Left lobe of liver (tissue), 2 donors: ENCODE results near the gene G2E3. TPM values are rescaled to one million over a fixed set of nuclear protein-coding genes. Genes with fewer than 3 reads are reported as not detected.
"Not testable (repeated sequence)": the region's sequence is repeated elsewhere in the genome, so short reads cannot be mapped to it uniquely, and the experiment has no call there.

Experiments
- ATAC-seq: fragments of 200-7000 bp; cut with Tn5 transposase; one replicate; pipeline ENCODE4 v1.9.1; 2020; ENCODE audit warnings: mild to moderate bottlenecking, moderate library complexity
- DNase-seq: peaks from one replicate; pipeline ENCODE4 v3.0.0-alpha.2; 2020; ENCODE audit warnings: low spot score
- total RNA-seq: library from RNA; stranded (reverse); gene quantifications from one replicate; pipeline ENCODE4 v1.2.1, GENCODE V29; 2021
- donor health status: DM: no; HTN: no; CAD: no; lungs with moderate emphysema.
- donor health status: DM: no; HTN: yes; CAD: no.

G2E3 gene
- 4.6 TPM for total RNA-seq

GRCh38 chr14:30558675-30559555 lies at the start of gene G2E3:
G2E3 (plus strand) TSS chr14:30559158; CDS start chr14:30581080, 21,922 bp downstream.
- ATAC-seq (peak; percentile 100), DNase-seq (peak; percentile 87)

- DNase-seq (no peak), ATAC-seq (no peak)
Observed at GRCh38 chr14:30517737-30518136, 41.2 kb upstream of the G2E3 start.

DNA sequence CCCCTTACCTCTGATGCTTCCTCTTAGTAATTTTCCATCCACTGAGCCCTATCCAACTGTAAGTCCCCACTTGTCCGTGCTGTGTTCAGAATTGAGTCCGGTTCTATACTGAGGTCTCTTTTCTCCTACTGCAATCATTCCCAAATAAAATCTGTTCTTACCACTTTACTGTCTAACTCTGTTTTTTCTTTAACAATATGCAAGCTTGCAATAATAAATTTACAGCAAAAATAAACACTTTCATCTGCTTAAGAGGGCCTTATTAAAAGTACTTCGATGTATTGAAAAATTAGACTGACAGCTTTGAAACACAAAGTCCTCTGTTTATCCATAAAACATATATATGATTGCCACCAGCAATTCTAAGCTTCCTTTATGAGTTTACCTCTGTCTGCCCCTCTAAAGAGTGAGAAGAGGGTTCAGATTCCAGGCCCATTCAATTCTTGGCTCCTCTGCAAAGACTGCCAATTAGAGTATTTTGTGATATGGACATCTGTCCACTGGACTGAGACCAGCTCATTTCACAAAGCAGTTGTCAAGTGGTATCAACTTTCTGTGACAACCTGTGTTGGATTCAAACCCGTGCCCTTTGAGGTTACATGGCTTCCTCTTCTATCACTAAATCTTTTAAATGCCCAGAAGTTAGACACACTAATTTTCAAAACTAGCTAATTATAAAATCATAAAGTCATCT lies 39.9 kb upstream of the G2E3 start:
- no peak for DNase-seq
- no peak for ATAC-seq

DNA sequence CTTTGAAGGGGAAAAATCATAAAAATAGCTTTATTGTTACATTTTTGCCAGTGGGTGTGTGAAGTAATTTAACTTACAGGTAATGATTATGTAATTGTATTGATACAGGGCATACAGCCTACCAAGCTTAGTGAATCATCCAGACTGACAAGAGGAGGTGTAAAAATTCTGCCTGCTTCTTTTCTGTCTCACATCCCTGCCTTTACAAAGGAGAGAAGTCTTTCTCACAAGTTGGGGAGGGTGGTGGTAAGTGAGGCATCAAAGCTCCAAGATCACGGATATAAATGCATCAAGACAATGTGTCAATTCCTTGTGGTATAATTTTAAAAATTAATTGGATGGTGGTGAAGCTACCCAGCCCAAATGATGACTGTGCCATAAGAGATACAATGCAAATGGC lies 39.0 kb upstream of the G2E3 start:
- ATAC-seq (no peak), DNase-seq (no peak)

- DNase-seq = no peak
- no peak for ATAC-seq
Observed at GRCh38 chr14:30520536-30520935, 38.4 kb upstream of the G2E3 start.

DNA sequence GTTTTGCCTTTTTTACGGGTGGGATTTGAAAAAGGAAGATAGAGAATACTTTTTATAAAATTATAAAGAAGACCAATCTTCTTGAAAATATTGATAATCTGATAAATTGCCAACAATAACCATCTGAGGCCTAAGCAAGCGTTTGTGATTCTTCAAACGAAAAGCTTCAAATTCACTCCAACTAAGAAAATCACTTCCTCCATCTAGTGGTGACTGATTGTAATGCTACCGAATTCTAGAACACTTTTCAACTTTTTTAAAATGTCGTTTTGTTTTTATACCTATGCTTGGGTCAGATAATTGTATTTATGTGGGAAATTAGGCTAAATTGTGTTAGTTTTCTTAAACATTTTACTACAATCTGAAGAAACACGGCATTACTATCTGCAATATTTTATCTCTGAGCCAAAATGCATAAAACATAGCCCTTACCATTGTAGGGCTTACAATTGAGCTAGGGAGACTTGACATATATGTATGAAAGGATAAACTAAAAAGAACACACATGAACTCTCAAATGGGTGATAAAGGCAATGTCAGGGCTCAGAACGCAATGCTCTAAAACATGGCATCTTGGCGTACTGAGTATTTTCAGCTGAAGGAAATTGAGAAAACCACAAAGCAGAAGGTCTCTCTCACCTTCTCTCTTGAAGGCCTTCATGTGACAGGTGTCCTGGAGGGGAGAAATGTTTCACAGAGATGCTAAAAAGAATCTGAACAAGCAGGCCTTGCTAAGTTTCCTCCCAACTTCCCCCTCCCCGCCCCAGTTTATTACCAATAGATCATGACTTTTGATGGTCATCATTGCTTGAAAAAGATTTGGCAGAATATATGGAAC lies 36.8 kb upstream of the G2E3 start:
- no peak for DNase-seq
- ATAC-seq = peak; percentile 80

DNA sequence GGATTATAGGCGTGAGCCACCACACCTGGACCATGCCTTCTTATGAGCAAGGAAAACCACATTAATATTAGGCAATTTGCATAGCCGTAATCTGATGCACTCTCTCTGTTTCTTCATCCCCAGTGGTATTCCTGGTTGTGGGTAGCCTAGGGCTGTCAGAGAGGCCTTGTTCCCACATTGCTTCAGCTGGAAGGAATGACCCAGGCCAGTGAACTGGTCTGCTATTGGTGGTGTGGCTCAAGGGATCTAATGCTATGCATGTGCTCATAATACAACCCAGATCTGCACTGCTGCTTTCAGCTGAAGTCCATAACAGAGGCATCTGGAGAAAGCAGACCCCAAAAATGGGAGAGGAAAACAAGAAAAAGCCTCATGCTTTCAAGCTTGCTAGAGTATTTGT lies 33.1 kb upstream of the G2E3 start:
- no peak for DNase-seq
- no peak for ATAC-seq

DNA sequence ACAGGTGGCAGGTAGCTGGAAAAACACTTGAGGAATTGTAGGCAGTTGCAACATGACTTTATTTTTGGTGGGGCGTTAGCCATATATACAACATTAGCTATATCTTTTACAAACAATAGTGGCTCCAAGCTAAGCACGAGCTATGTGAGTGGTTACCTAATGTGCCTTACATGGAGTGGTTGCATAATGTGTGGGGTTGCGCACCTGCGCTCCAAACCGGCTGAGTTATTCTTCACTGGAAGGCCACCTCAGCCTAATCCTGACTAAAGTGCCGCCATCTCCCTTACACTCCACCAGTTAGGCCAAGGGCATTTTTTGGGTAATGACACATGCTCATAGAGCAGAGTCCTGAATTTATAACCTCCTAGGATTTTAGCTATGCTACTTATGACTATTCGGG lies 31.8 kb upstream of the G2E3 start:
- DNase-seq (no peak), ATAC-seq (no peak)

- DNase-seq = no peak
- no peak for ATAC-seq
Observed at GRCh38 chr14:30528119-30528518, 30.8 kb upstream of the G2E3 start.

DNA sequence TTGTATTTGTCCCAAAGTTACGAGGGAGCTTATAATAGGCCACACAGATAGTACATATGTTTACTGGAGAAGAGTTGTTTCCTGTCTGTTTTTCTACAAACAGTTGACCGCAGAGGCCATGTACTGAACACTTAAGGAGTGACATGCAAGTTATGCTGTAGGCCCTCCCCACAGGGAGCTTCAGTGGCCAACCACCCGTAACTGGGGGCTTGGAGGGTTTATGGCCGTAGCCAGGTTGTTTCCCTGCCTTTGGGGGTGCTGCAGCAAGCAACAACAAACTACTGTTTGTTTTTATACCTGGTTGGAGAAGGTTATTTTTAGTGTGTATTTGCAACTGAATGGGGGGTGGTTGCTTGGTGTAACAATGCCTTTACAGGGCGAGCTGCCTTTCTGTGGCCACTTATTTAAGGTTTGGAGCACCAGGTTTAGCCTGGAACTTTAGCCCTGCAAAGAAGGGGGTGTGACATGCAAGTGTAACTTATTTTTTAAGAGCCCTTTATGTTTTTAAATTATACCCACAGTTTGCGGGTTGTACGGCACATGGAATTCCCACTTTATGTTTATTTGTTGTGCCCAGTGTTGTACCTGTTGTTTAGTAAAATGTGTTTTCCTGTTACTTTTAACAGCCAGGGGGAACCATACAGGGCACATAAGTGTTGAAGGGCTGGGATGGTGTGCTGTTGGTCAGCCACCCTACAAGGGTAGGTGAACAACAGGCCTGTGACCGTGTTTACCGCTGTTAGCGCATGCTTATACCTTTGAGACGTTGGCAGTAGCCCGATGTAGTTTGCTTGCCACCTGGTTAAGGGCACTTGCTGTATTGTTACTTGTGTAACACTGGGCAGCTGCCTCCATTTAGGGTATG lies 29.9 kb upstream of the G2E3 start:
- DNase-seq (no peak), ATAC-seq (no peak)

- DNase-seq (no peak), ATAC-seq (peak; percentile 80)
Observed at GRCh38 chr14:30532264-30532663, 26.7 kb upstream of the G2E3 start.

DNA sequence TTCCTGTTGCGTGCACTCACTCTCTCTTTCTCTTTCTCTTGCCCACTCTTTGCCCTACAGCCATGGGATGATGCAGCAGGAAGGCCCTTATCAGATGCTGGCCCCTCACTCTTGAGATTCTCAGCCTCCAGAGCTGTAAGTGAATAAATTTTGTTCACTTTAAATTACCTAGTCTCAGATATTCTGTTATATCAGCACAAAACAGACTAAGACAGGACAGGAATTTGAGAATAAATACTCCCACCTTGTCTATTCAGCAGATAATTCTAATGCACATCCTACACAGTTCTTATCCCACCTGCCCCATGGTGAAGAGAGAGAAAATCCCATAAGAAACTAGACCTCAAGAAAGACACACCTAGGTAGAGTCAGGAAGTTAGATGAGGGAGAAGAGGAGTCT lies 25.8 kb upstream of the G2E3 start:
- ATAC-seq (no peak), DNase-seq (no peak)

DNA sequence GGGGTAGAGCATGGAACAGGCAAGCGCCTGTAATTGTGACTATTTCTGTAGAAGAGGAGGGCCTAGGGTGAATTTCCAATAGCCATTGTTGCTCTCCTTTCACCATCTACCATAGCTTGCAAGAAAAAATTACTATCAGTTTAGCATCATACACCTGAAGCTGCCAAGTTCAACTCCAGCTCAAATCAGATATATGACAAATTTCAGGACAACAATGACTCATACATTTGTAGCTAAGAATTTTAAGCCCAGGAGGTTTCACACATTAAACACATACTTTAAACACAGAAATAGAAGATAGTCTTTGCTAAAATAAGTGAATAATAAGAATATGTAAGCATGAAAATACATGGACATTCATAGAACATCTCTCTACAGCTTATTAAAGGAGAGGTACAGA lies 17.6 kb upstream of the G2E3 start:
- ATAC-seq = no peak

DNA sequence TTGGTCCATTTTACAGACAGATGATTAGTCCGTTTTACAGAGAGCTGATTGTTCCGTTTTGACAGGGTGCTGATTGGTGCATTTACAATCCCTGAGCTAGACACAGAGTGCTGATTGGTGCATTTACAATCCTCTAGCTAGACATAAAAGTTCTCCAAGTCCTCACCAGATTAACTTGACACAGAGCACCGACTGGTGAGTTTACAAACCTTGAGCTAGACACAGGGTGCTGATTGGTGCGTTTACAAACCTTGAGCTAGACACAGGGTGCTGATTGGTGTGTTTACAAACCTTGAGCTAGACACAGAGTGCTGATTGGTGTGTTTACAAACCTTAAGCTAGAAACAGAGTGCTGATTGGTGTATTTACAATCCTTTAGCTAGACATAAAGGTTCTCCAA lies 12.2 kb upstream of the G2E3 start:
- not testable (repeated sequence) for ATAC-seq, DNase-seq

More for the DNA sequence above, 17.6 kb upstream of the G2E3 start:
- no peak for DNase-seq

- DNase-seq (no peak), ATAC-seq (no peak)
Observed at GRCh38 chr14:30547388-30548048, 11.4 kb upstream of the G2E3 start.

DNA sequence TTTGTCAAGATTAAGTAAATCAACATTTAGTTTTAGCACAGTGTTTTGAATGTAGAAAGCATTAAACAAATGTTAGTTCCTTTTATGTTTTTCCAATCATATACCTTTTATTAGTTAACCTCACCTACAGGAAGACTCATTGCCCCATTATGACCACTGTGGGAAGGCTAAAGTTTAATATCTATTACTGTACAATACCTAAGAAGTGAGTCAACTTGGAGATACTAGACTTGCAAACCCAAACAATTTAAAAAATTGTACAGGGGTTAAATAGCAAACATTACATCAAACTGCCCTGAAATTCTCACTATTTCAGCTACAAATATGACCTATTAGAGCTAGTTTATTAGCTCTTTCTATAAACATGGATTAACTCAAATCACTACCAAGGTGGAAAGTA lies 8.6 kb upstream of the G2E3 start:
- ATAC-seq (no peak), DNase-seq (no peak)

DNA sequence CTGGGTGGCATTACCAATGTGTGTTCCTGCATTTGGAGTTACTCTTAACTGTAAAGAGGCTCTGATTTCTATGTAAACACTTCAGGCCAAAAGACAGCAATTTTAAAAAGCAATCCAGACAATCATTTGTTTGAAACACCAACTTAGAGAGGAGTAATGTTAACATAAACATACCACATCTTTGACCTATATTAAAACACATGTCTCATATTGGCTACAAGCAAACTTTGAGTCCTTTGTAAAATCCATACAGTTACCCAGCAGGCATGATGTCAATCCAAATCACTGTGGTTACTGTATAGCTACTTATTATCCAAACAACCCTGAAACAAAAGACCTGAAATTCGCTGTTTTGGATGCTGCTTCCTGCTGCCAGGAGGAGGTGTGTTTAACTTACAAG lies 7.5 kb upstream of the G2E3 start:
- ATAC-seq = no peak
- DNase-seq = no peak

GRCh38 chr14:30553311-30553989 lies 5.5 kb upstream of the G2E3 start:
- no peak for ATAC-seq
- DNase-seq = no peak

DNA sequence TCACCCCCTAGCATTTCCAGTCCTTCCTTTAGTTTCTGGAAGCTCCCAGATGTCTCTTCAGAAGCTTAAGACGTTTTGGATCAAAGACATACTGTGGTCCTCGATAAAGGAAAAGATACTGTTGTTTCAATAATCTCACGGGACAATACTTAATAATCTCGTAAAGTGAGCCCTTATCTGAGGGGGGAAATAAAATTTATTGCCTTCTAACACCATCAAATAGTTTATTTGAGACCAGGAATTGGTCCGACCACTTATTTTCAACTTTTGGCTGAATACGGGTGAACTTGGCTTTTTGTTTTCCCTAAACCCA lies 640 bp upstream of the G2E3 start:
- ATAC-seq (no peak), DNase-seq (no peak)
